Activated CD4-positive, alpha-beta T cell treated with anti-CD3 and anti-CD28 coated beads, Interleukin-2, amount 50 U/mL, for 48 hours (primary cell): ENCODE results near the gene OPRL1.
"Not testable (repeated sequence)": the region's sequence is repeated elsewhere in the genome, so short reads cannot be mapped to it uniquely, and the experiment has no call there.

Source experiments
- DNase-seq, 2 experiments: peaks; one replicate each; pipeline ENCODE4 v3.0.0-alpha.2; 2020

OPRL1 gene

DNA sequence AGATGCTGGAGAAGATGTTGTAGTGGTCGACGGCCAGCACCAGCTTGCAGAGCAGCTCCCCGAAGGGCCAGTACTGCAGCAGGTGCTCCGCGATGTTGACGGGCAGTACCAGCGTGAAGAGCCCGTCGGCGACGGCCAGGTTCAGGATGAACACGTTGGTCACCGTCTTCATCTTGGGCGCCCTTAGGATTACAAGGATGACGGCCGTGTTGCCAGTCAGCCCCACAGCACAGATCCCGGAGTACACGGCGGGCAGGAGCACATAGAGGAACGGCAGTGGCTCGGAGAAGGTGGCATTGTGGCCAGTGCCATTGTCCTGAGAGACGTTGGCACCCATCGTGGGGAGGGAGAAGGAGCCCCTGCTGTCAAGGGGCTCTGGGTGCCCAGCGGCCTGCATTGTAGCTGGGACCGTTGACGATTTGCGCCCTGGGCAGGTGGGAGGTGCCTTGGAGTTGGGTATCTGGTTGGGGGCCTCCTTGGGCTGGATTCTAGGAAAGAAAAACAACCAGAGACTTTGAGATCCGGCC lies 26.6 kb downstream of the OPRL1 start:
- DNase-seq: no peak

GRCh38 chr20:64106981-64107735 lies 27.3 kb downstream of the OPRL1 start, which contains the start of gene NPBWR2:
NPBWR2 (minus strand) TSS chr20:64107565; CDS start chr20:64106831, 734 bp downstream.
- no peak for DNase-seq

GRCh38 chr20:64107736-64108457 lies 28.0 kb downstream of the OPRL1 start:
- no peak for DNase-seq

DNA sequence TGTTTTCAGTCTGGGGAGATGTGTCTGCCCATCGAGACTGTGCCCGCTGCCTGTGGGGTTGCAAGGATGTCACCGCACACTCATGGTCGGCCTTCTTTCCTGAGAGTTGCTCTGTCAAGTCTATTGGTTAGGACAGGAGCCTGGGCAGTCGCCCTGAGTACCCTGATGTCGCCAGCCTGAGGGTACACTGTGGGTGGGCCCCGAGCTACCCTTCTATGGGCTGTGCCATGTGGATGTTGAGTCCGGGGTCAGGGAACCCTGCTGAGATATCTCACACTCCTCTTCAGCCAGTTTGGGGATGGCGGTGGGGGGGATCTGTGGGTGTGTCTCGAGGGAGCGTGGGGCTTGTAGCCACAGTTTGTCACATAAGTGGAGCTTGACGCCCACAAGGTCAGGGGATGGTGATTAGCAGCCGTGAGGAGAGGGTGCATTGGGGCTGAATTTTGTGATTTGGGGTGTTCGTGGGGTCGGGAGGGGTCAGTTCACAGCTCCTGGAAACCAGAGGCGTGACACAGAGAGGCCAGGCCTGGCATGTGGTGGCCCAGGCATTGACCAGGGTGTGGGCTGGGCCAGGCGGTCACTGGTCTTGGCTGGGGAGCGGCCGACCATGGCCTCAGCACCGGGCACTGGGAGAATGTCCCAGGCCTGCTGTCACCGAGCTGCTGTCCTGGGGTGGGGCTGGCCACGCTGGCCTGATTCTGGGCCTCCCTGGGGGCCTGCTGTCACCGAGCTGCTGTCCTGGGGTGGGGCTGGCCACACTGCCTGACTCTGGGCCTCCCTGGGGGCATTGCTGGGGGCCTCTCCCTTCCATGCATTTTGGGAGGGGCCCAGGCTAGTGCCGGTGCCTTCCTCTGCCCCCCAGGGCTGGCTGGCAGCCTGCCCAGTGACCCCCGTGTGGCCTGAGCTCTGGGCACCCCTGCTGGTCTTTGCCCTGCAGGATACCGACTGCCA lies 29.1 kb downstream of the OPRL1 start:
- DNase-seq: no peak

- no peak for DNase-seq
Observed at GRCh38 chr20:64109831-64110391, 30.0 kb downstream of the OPRL1 start.

- DNase-seq: no peak
Observed at GRCh38 chr20:64110411-64111068, 30.7 kb downstream of the OPRL1 start.

GRCh38 chr20:64111841-64112641 lies 32.2 kb downstream of the OPRL1 start:
- no peak for DNase-seq

DNA sequence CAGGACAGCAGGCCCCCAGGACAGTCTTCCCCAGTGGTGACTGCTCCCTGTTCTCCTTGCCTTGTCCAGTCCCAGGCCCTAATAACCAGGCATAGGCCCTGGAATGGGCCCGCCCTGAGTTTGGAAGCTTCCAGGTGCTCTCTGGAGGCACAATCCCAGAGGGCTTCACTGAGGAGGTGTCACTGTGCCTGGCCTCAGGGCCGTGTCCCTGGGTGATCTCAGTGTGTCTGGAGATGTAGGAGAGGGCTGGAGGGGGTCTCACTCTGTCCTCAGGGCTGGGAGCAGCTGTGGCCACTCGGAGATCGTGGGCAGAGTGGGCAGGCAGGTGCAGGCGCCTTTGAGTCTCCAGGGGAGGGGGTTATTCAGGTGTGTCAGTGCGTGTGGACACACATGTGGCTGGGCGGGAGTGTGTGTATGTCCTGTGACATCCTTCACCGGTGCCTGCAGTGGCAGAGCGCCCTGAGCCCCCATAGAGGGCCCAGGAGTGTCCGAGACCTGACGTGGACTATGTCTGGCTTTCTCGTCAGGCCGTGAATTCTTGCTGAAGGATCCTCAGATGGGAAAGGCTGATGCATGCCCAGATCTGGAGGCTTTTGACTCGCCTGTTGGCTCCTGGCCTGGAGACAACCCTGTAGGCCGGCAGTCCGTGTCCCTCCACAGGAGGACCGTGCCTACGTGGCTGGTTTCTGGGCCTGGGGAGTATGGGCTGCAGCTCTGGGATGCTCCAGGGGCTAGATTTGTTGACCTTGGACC lies 33.0 kb downstream of the OPRL1 start:
- DNase-seq: no peak

DNA sequence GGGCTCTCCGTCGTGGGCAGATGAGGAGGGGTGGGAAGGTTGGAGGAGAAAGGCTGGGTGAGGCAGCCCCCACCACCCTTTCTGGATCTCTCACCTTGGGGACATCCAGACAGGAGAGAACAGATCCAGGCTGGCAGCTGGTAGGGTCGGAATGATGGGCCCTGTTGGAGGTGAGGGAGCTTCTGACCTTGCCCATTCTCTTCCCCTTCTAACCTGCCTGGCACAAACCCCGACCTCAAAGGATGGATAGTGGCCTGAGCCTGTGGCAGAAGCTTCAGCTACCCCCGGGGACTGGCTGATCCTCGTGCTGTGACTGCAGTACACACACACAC lies 33.5 kb downstream of the OPRL1 start:
- no peak for DNase-seq

- no peak for DNase-seq
Observed at GRCh38 chr20:64113796-64114355, 34.0 kb downstream of the OPRL1 start.

GRCh38 chr20:64114356-64114971 lies 34.6 kb downstream of the OPRL1 start:
- DNase-seq: no peak

- no peak for DNase-seq
Observed at GRCh38 chr20:64115171-64115911, 35.5 kb downstream of the OPRL1 start.

DNA sequence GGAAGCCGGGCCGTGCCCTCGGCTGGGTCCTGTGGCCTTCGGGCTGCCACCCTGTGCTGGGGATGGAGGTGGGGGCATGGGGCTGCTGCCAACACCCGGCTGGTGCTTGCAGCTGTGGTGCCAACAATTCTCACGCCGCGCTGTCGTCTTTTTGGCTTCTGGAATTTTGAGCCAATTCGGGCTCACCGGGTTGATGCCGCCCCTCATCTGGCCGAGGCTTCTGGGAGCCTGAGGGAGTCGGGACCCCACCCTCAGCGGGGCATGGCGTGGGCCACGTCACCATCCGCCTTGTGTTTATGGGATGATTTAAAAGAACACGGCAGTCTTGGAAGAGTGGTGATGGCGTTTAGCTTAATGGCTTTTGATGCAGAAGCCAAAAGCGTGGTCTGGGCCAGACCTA lies 36.1 kb downstream of the OPRL1 start:
- no peak for DNase-seq

GRCh38 chr20:64116541-64117431 lies 36.9 kb downstream of the OPRL1 start:
- no peak for DNase-seq

DNA sequence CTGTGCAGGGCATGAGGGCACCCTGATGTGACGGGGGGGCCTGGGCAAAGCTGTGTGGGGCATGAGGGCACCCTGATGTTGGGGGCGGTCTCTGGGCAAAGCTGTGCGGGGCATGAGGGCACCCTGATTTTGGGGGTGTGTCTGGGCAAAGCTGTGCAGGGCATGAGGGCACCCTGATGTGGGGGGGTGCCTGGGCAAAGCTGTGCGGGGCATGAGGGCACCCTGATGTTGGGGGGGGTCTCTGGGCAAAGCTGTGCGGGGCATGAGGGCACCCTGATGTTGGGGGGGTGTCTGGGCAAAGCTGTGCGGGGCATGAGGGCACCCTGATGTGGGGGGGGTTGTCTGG lies 37.5 kb downstream of the OPRL1 start:
- DNase-seq: not testable (repeated sequence)

DNA sequence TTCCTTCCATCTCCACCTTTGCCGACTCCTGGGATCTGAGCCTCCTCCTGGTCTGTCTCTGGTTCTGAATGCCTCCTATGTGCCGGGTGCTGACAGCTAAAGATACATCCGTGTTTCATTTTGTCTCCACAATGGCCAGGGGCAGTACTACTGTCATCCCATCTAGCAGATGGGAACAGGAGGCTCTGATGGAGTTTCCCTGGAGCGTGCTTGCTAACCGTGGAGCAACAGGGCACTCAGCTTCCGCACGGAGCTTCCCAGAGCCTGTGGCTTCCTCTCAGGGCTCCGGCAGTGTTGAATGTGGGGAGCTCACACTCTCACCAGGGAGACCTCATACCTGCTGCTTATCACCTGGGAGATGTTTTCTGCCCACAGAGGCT lies 39.4 kb downstream of the OPRL1 start:
- DNase-seq: no peak

DNA sequence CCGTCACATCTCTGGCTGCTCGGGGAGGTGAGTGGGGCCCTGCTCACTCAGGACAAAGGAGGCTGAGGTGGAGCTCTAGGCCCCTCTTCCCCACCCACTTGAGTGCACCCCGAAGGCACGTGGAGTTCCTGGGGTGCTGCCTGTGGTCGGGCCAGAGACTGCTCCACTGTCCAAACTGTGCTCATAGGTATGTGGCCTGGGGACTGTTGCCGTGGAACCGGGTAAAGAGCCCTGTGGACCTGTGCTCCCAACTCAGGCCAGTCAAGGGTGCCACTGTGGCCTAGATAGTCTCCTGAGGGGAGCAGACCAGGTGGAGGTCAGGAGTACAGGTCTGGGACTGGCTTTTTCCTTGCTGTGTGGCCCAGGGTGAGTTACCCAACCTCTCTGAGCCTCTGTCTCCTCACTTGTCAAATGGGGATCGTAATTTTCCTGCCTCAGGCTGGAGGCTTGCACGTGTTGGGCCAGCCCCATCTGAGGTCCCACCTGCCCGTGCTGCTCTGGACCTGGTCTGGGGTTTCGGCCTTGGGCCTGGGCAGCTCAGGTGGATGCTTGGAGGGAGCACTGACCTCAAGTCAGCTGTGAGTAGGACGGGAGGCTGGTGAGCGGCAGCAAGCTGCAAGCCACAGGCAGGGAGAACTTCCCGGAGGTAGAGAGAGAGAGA lies 39.9 kb downstream of the OPRL1 start:
- peak in 1 of 2 experiments; percentile 19 for DNase-seq
